OCI-LY7 (cell line): ENCODE data around the gene INPP5K. TPM values are rescaled to one million over a fixed set of nuclear protein-coding genes. Genes with fewer than 3 reads are reported as not detected.

Experiments used
- BruUV-seq: library from RNA; stranded (reverse); fragments of 400-500 nt; replicated peaks from 2 replicates; lab custom pipeline; 2021; lab: Mats Ljungman, UMichigan
- CTCF ChIA-PET: fragments of 300-600 bp; sonication (Branson Sonifier 250); formaldehyde crosslinking; loops from one replicate; lab custom pipeline; 2022; ENCODE audit warnings: antibody characterized with exemption; ENCODE audit not compliant: unreplicated experiment; lab: Charles Lee
- POLR2A ChIA-PET: fragments of 300-600 bp; sonication (Branson Sonifier 250); formaldehyde crosslinking; loops from one replicate; lab custom pipeline; 2022; ENCODE audit warnings: antibody characterized with exemption; lab: Charles Lee
- DNase-seq: peaks from one replicate; pipeline ENCODE4 v3.0.0-alpha.2; 2015; ENCODE audit warnings: low spot score
- H2AFZ ChIP-seq: fragments of 200-600 bp; sonication (generic), shearing (Covaris generic); 2 replicates; pipeline ENCODE4 v1.6.1; 2014; ENCODE audit warnings: mild to moderate bottlenecking, antibody characterized with exemption, low read length, moderate library complexity
- H3K27ac ChIP-seq: fragments of 200-600 bp; sonication (generic); 2 replicates; pipeline ENCODE4 v1.5.1; 2014; ENCODE audit warnings: mixed run types, low read depth, mild to moderate bottlenecking, moderate library complexity, low read length, inconsistent platforms; ENCODE audit not compliant: poor library complexity, severe bottlenecking
- H3K36me3 ChIP-seq: fragments of 200-600 bp; sonication (generic); 2 replicates; pipeline ENCODE4 v1.6.1; 2014; ENCODE audit warnings: mild to moderate bottlenecking, antibody characterized with exemption, low read length, moderate library complexity, mixed read lengths; ENCODE audit not compliant: insufficient read depth
- H3K4me1 ChIP-seq: fragments of 200-600 bp; sonication (generic); 2 replicates; pipeline ENCODE4 v1.5.1; 2014; ENCODE audit warnings: mild to moderate bottlenecking, low read length; ENCODE audit not compliant: insufficient read depth, poor library complexity, severe bottlenecking
- H3K4me2 ChIP-seq: fragments of 200-600 bp; sonication (generic); 2 replicates; pipeline ENCODE4 v1.6.1; 2014; ENCODE audit warnings: mild to moderate bottlenecking, low read length
- H3K4me3 ChIP-seq: fragments of 200-600 bp; sonication (generic); 2 replicates; pipeline ENCODE4 v1.5.1; 2014; ENCODE audit warnings: mild to moderate bottlenecking, low read depth, low read length; ENCODE audit not compliant: poor library complexity, severe bottlenecking
- H3K79me2 ChIP-seq: fragments of 200-600 bp; sonication (generic); 2 replicates; pipeline ENCODE4 v1.6.1; 2016; ENCODE audit warnings: low read depth, mild to moderate bottlenecking, low read length, moderate library complexity, mixed read lengths; ENCODE audit not compliant: insufficient read depth
- H3K9me2 ChIP-seq: fragments of 200-600 bp; sonication (generic); 2 replicates; pipeline ENCODE4 v1.6.1; 2016; ENCODE audit warnings: mild to moderate bottlenecking, low read length, mixed read lengths; ENCODE audit not compliant: insufficient read depth
- H3K9me3 ChIP-seq: fragments of 200-600 bp; sonication (generic); 2 replicates; pipeline ENCODE4 v1.6.1; 2014; ENCODE audit warnings: mild to moderate bottlenecking, mixed run types, low read length, mixed read lengths
- H4K20me1 ChIP-seq: fragments of 200-600 bp; sonication (generic); 2 replicates; pipeline ENCODE4 v1.6.1; 2014; ENCODE audit warnings: mild to moderate bottlenecking, antibody characterized with exemption, low read length, moderate library complexity, mixed read lengths; ENCODE audit not compliant: insufficient read depth
- CTCF ChIP-seq: fragments of 200-600 bp; sonication (generic); conservative IDR thresholded peaks from 2 replicates; pipeline ENCODE4 v1.5.1; 2014; ENCODE audit warnings: mild to moderate bottlenecking, antibody characterized with exemption, low read length, moderate library complexity, mixed read lengths
- EZH2phosphoT487 ChIP-seq: fragments of 200-600 bp; sonication (generic); IDR thresholded peaks from 2 replicates; pipeline ENCODE4 v1.6.1; 2018; ENCODE audit warnings: low read depth, borderline replicate concordance, mild to moderate bottlenecking, mixed run types, antibody characterized with exemption, low read length, moderate library complexity, mixed read lengths
- intact Hi-C: fragments of 100-400 bp; cut with micrococcal nuclease; formaldehyde crosslinking; loops from one replicate; pipeline ENCODE4 v1.10.0; 2022; ENCODE audit not compliant: unreplicated experiment
- total RNA-seq, 2 experiments: library from RNA; depleted of rRNA in 1 of 2; stranded (reverse); fragments of >200 nt in 1 of 2; shearing (Covaris generic) in 1 of 2; gene quantifications; 2 replicates each; pipeline ENCODE4 v1.2.3, GENCODE V29; 2014 to 2022

The INPP5K gene
- total RNA-seq, 2 experiments from 2014 or later = 28.8 to 40.7 TPM

GRCh38 chr17:1486802-1487695 is 29.4 kb downstream of the INPP5K start:
- no peaks in the 10 kb centered on the region; the same call in 1 of the 2 replicates for H3K79me2 ChIP-seq
- CTCF ChIA-PET = no interaction called here
- H3K9me3 ChIP-seq = no peaks in the 10 kb centered on the region
- H3K9me2 ChIP-seq = no peaks in the 10 kb centered on the region
- peak overlapping the region; percentile 89 for H3K27ac ChIP-seq
- peak overlapping the region; percentile 76 for H3K4me2 ChIP-seq
- peak overlapping the region; percentile 66 for H3K4me3 ChIP-seq
- POLR2A ChIA-PET = interaction anchor here (0.6 to 1.1 kb wide), 2 partner anchors 11 to 89 kb away, joined by 3 read pairs; no protein-coding TSS in a partner anchor
- TF ChIP-seq CTCF (no peak), EZH2phosphoT487 (no peak)
- intact Hi-C loops = no loop called here
- DNase-seq = peak; percentile 79
- BruUV-seq = no TSS peak
- peaks cover 55% of the 10 kb centered on the region for H3K4me1 ChIP-seq
- H4K20me1 ChIP-seq = no peaks in the 10 kb centered on the region
- peaks cover 10% of the 10 kb centered on the region; the same call in 1 of the 2 replicates for H3K36me3 ChIP-seq
- H2AFZ ChIP-seq = peak overlapping the region; percentile 56; the same call in 1 of the 2 replicates

DNA sequence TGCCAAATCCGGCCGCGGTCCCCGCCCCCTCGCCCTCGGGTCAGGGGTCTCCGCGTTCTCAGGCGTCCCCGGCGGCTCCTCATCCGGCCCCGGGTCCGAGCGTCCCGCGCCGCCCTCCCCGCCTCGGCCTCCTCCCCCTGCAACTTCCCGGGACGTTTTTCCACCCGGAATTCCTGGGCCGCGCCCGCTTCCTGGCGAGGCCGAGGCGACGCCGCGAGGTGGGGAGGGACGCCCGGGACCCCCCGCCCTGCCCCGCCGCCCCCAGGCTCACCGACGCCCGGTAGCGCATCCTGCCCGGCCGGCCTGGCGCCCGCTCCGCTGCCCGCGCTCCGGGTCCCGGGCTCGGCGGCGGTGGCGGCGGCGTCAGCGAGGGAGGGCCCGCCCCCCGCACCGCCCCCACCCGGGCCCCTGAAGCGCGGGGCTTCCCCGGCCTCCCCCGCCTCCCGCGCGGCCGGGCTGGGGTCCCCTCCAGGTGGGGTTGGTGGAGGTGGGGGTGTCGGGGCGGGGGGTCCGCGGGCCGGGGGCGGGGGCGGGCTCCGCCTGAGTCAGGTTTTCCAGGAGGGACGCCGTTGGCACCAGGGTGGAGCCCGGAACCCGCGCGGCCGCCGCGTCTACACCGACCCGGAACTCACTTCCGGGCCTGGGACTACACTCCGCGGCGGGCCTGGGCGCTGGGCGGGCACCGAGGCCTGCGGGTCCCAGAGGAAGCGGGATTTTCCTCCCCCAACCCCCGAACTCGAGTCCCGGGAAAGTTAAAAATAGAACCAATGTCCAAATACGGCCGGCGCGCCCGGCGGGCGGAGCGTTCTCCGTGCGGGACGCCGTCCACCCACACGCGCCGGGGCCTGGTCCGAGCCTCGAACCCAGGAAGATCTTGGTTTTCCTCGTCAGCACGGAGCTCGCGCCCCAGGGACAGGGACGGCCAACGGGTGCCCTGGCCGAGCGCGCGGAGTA is 30.7 kb downstream of the INPP5K start:
- peak overlapping the region; percentile 73 for H3K4me3 ChIP-seq
- peaks cover 15% of the 10 kb centered on the region for H3K36me3 ChIP-seq
- H2AFZ ChIP-seq = peak overlapping the region; percentile 48
- H3K4me1 ChIP-seq = peaks cover 51% of the 10 kb centered on the region
- BruUV-seq = no TSS peak
- H3K9me2 ChIP-seq = no peaks in the 10 kb centered on the region
- peak overlapping the region; percentile 89 for H3K27ac ChIP-seq
- H3K4me2 ChIP-seq = peak overlapping the region; percentile 85
- intact Hi-C loops = loop anchor here (2.0 kb wide), 1 partner anchor 75 kb away; no protein-coding TSS in a partner anchor
- TF ChIP-seq EZH2phosphoT487 (no peak), CTCF (no peak)
- H4K20me1 ChIP-seq = no peaks in the 10 kb centered on the region
- CTCF ChIA-PET = no interaction called here
- peak; percentile 57 for DNase-seq
- no peaks in the 10 kb centered on the region; the same call in 1 of the 2 replicates for H3K79me2 ChIP-seq
- H3K9me3 ChIP-seq = no peaks in the 10 kb centered on the region
- POLR2A ChIA-PET = no interaction called here
